Activated naive CD4-positive, alpha-beta T cell (primary cell): ENCODE data around the gene CRACR2B.

Source experiments
- DNase-seq, 4 experiments: peaks; one replicate each; lab custom pipeline; 2025; lab: John Stamatoyannopoulos, UW

The CRACR2B gene

GRCh38 chr11:839875-840617, 12.3 kb downstream of the CRACR2B start:
- DNase-seq = no peak

- DNase-seq = no peak
Observed at GRCh38 chr11:841981-842369, 14.3 kb downstream of the CRACR2B start.

- DNase-seq = peak; percentile 80 to 87 (median 84)
Observed at GRCh38 chr11:842370-843002, 14.8 kb downstream of the CRACR2B start, which contains the start of the genes POLR2L and TSPAN4. Gene POLR2L (minus strand): TSS chr11:842529. CDS start chr11:842508, 21 bp downstream. Gene TSPAN4 (plus strand): TSS chr11:842852. CDS start chr11:850305, 7,453 bp downstream.

- no peak for DNase-seq
Observed at GRCh38 chr11:843086-843734, 15.5 kb downstream of the CRACR2B start.

GRCh38 chr11:843818-844692, 16.3 kb downstream of the CRACR2B start:
- DNase-seq = no peak

GRCh38 chr11:844693-845644, 17.2 kb downstream of the CRACR2B start:
- DNase-seq = no peak

GRCh38 chr11:845872-846495, 18.3 kb downstream of the CRACR2B start:
- DNase-seq = no peak

GRCh38 chr11:846496-847098, 18.9 kb downstream of the CRACR2B start:
- DNase-seq = no peak

GRCh38 chr11:847876-848275, 20.2 kb downstream of the CRACR2B start:
- no peak for DNase-seq

GRCh38 chr11:848380-848931, 20.7 kb downstream of the CRACR2B start:
- peak; percentile 19 to 55 (median 40) for DNase-seq

- DNase-seq = peak in 1 of 4 experiments; percentile 22
Observed at GRCh38 chr11:849104-849824, 21.5 kb downstream of the CRACR2B start.

- DNase-seq = no peak
Observed at GRCh38 chr11:849951-850774, 22.4 kb downstream of the CRACR2B start.

- no peak for DNase-seq
Observed at GRCh38 chr11:850775-851763, 23.4 kb downstream of the CRACR2B start.

GRCh38 chr11:852762-853161, 25.0 kb downstream of the CRACR2B start:
- DNase-seq = no peak

- no peak for DNase-seq
Observed at GRCh38 chr11:853682-854448, 26.1 kb downstream of the CRACR2B start.
